ENCODE data around the gene C16orf89. TPM values are rescaled to one million over a fixed set of nuclear protein-coding genes. Genes with fewer than 3 reads are reported as not detected.

Gene C16orf89
- total RNA-seq, 4 donors from 2014 or later = 0.62 to 21.0 (median 7.7) TPM

- TF ChIP-seq CTCF (IDR thresholded peaks at IDR 0.05) (no peak), POLR2A (IDR thresholded peaks at IDR 0.05) (no peak), EP300 (IDR thresholded peaks at IDR 0.05) (no peak), POLR2AphosphoS5 (IDR thresholded peaks at IDR 0.05) (no peak)
- WGBS, 2 donors (ENCODE audit: low coverage in 1 of 2) = 33 to 68% methylated on average over 4 to 7 of the region's 12 CpGs
- Histone ChIP-seq H3K4me3 (peak overlapping the region; percentile 50 to 98), H3K36me3 (peaks cover 0 to 37% of the 10 kb centered on the region in 2 donors), H3K9me3 (no peaks in the 10 kb centered on the region), H3K27ac (peak overlapping the region in 2 of 4 donors; percentile 76 to 81), H3K27me3 (no peaks in the 10 kb centered on the region), H3K4me1 (peaks cover 2 to 26% (median 7%) of the 10 kb centered on the region in 3 donors)
- ATAC-seq = no peak
Observed at GRCh38 chr16:5032748-5033167, 33.0 kb downstream of the C16orf89 start.

GRCh38 chr16:5031601-5032000 is 34.2 kb downstream of the C16orf89 start:
- peaks cover 0 to 49% of the 10 kb centered on the region in 2 donors for H3K36me3 ChIP-seq
- no peak for ATAC-seq
- no peaks in the 10 kb centered on the region for H3K9me3 ChIP-seq
- 74 to 87% methylated on average over 4 to 7 of the region's 7 CpGs for WGBS, 2 donors (ENCODE audit: low coverage in 1 of 2)
- H3K27ac ChIP-seq = no peak overlapping the region
- H3K4me1 ChIP-seq = peaks cover 2 to 26% (median 7%) of the 10 kb centered on the region in 3 donors
- TF ChIP-seq POLR2AphosphoS5 (IDR thresholded peaks at IDR 0.05) = no peak
- no peak for TF ChIP-seq EP300 (IDR thresholded peaks at IDR 0.05)
- TF ChIP-seq POLR2A (IDR thresholded peaks at IDR 0.05) = no peak
- no peak for TF ChIP-seq CTCF (IDR thresholded peaks at IDR 0.05)
- H3K4me3 ChIP-seq = no peak overlapping the region
- H3K27me3 ChIP-seq = no peaks in the 10 kb centered on the region

GRCh38 chr16:5030251-5030870 is 35.4 kb downstream of the C16orf89 start:
- Histone ChIP-seq H3K27me3 (no peaks in the 10 kb centered on the region), H3K36me3 (peaks cover 0 to 49% of the 10 kb centered on the region in 2 donors)
- 69 to 85% methylated on average over 4 to 7 of the region's 12 CpGs for whole genome bisulfite sequencing, 2 donors (ENCODE audit: low coverage in 1 of 2)

GRCh38 chr16:5028950-5029475 is 36.7 kb downstream of the C16orf89 start:
- no peaks in the 10 kb centered on the region for H3K9me3 ChIP-seq
- no peaks in the 10 kb centered on the region for H3K27me3 ChIP-seq

More at GRCh38 chr16:5030251-5030870, 35.4 kb downstream of the C16orf89 start:
- no peaks in the 10 kb centered on the region for H3K9me3 ChIP-seq
- H3K27ac ChIP-seq = no peak overlapping the region
- H3K4me3 ChIP-seq = no peak overlapping the region
- peaks cover 2 to 26% (median 7%) of the 10 kb centered on the region in 3 donors for H3K4me1 ChIP-seq
- TF ChIP-seq CTCF (IDR thresholded peaks at IDR 0.05) = no peak
- no peak for TF ChIP-seq POLR2A (IDR thresholded peaks at IDR 0.05)
- TF ChIP-seq EP300 (IDR thresholded peaks at IDR 0.05) = no peak
- no peak for TF ChIP-seq POLR2AphosphoS5 (IDR thresholded peaks at IDR 0.05)
- ATAC-seq = no peak

More at GRCh38 chr16:5028950-5029475, 36.7 kb downstream of the C16orf89 start:
- no peak for TF ChIP-seq CTCF (IDR thresholded peaks at IDR 0.05)
- no peak for TF ChIP-seq POLR2AphosphoS5 (IDR thresholded peaks at IDR 0.05)
- TF ChIP-seq EP300 (IDR thresholded peaks at IDR 0.05) = no peak
- no peak overlapping the region for H3K27ac ChIP-seq
- ATAC-seq = no peak
- no peak overlapping the region for H3K4me3 ChIP-seq
- peaks cover 0 to 54% of the 10 kb centered on the region in 2 donors for H3K36me3 ChIP-seq
- peaks cover 0 to 18% (median under 1%) of the 10 kb centered on the region in 3 donors for H3K4me1 ChIP-seq
- 89 to 97% methylated on average over 3 to 8 of the region's 18 CpGs for WGBS, 2 donors (ENCODE audit: low coverage in 1 of 2)
